ENCODE data around the gene IMMP1L. TPM values are rescaled to one million over a fixed set of nuclear protein-coding genes. Genes with fewer than 3 reads are reported as not detected.
A peak's percentile ranks its signal among the peaks of the same experiment; 100 is the strongest.
"Not testable (repeated sequence)": the region's sequence is repeated elsewhere in the genome, so short reads cannot be mapped to it uniquely, and the experiment has no call there.

Gene IMMP1L
- total RNA-seq, result 20.8 TPM

DNA sequence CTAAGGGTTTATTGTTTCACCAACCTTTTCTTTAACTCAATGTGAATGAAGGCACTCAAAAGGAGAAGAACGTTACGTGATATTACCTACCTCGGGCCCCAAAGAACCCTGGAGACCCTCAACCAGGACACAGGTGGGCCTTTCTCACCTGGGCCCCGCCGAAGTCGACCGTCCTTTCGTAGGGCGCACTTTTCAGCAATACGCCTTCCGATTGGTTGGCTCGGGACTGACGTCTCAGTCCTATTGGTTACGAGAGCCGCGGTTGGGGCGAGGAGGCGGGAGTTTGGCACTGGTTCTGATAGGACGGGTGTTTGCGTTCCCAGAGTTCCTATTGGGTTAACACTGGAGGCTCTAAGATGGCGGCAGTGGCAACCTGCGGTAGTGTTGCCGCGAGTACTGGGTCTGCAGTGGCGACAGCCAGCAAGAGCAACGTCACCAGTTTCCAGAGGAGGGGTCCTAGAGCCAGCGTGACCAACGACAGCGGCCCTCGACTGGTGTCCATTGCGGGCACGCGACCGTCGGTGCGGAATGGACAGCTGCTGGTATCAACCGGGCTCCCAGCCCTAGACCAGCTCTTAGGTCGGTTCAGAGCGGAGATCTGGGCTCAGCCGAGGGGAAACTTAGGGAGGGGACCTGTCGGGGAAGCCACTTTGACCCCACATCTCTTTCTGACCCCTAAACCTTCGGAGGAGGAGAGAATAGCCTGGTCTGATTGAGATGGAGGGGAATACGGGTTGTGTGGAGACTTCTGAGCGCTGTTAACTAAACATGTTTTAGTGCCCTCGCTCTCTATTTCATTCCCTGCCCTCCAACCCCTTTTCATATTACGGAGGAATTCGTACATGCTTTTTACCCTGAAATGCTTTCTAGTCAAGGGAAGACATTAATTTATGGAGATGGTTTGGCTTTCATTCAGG is at the start of gene IMMP1L, which contains the start of gene ELP4:
IMMP1L (minus strand) TSS at position 194 of the 917 bp plus-strand sequence. CDS start 46,346 bp downstream, outside the sequence.
ELP4 (plus strand) TSS at position 339 of the 917 bp plus-strand sequence; CDS start at position 357, 18 bp downstream.
- FAIRE-seq (peak; percentile 69), DNase-seq (ENCODE audit: low spot score in 2 of 2) (peak; percentile 76 to 87)

GRCh38 chr11:31558001-31558400 is 48.6 kb upstream of the IMMP1L start:
- FAIRE-seq (no peak), DNase-seq (ENCODE audit: low spot score in 2 of 2) (no peak)

DNA sequence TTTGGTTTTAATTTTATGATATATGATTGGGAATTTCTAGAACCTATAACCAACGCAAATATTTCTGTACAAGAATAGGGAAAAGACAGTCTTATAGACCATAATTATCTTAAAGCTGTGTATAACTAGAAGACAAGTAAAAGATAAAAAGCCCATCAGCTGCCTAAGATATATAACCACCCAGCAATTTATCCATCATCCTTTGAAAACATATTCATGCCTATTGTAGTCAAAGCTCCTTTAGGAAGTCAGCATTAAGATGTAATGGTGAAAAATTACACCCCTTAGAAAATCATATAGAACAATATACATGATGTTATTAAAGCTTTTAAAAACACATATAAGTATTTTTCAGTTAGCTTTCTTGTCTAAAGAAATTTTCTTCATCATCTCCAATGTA is 46.5 kb upstream of the IMMP1L start:
- DNase-seq (ENCODE audit: low spot score in 2 of 2) (no peak), FAIRE-seq (no peak)

- no peak for DNase-seq (ENCODE audit: low spot score in 2 of 2)
- FAIRE-seq, result no peak
These were observed 33.4 kb upstream of the IMMP1L start for GRCh38 chr11:31542862-31543261.

DNA sequence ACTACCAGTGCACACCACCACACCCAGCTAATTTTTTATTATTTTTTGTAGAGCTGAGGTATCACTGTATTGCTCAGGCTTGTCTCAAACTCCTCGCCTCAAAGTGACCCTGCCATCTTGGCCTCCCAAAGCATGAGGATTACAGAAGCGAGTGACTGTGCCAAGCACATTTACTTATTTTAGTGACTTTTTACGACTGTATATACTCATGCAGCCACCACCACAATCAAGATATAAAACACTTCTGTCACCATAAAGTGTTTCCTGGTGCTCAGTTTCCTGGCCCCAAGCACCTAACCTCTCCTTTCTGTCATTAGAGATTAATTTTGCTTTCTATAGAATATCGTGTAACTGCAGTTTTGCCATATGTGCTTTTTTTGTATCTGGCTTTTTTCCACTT is 26.1 kb upstream of the IMMP1L start:
- no peak for DNase-seq (ENCODE audit: low spot score in 2 of 2)
- no peak for FAIRE-seq

DNA sequence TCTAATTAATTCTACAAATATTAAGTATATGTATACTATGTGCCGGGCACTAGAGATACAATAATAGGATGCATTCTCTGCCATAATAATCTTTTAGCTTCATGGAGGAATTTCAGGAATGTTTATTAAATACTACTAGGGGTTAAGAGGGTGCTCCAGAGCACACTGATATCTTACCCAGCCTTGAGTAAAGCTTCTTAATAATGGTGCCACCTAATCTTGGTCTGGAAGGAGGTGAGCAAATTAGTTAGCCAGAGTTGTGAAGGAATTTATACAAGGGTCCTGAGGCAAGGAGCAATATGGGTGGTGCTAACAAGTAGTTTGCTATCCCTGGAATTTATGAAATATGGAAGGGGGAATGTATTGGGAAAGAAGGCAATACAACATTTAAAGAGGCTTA is 21.9 kb upstream of the IMMP1L start:
- DNase-seq (ENCODE audit: low spot score in 2 of 2) (no peak), FAIRE-seq (no peak)

DNA sequence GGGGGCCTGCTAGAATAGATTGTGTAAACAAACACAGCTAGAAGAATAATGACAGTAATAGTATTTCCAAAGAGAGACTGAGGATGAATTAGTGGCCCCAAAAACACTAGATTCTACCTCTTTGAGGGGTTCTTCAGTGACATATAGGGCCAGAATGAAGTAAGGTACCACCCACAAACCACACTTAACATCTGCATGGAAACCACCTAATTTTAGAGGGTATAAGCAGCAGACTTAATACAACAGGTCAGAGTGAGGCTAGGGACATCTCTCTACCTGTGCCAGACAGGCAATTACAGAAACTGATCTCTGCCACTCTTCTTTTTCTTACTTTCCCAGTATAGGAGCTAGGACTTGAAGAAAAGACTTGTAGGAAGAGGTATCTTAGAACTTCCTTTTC is 20.3 kb upstream of the IMMP1L start:
- DNase-seq (ENCODE audit: low spot score in 2 of 2), result no peak
- FAIRE-seq, result no peak

GRCh38 chr11:31529189-31529588 is 19.8 kb upstream of the IMMP1L start:
- DNase-seq (ENCODE audit: low spot score in 2 of 2) (no peak), FAIRE-seq (no peak)

DNA sequence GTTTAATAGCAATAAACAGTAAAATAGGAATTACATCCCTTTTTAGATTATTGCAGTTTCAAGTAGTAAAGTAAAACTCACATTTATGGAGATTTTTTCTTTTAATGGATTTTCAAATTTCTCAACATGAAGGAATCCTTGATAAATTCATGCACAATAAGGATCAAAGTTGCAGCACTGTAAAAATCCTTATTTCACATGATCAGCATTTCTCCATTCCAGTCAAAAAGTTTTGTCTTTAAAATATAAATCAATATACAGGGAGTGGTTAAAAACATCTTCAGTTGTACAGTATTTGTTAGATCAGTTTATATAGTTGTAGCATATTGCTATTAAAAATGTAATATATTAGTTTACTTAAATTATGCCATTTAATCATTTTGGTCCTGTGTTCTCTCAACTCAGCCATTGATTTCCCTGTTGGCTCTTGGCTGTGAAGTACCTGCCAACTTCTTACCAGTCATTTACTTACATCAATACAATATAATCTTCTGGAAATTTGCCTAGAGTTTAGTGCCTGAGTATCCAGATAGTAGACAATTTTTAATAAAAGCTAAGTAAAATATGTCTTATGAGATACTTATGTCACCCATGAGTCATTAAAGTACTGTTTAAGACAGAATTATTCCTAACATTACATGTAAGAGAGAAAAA is 12.2 kb upstream of the IMMP1L start:
- FAIRE-seq (no peak), DNase-seq (ENCODE audit: low spot score in 2 of 2) (no peak)

DNA sequence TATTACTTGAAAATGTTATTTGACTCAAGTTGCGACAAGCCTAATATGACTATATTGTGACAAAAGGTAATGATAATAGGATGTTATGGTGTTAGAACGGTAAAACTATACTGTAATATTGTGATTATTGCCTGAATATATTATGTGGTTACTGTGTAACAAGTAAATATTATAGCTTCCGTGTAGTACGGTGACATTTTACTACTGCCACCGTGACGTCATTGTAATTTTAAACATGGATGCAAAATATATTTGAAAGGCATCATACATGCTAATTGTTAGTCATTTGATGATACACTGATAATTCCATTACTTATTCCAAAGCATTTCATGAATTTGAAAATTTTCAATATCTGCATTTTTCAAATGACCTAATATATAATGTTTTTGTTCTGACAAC is 2.7 kb upstream of the IMMP1L start:
- FAIRE-seq (no peak), DNase-seq (ENCODE audit: low spot score in 2 of 2) (no peak)

DNA sequence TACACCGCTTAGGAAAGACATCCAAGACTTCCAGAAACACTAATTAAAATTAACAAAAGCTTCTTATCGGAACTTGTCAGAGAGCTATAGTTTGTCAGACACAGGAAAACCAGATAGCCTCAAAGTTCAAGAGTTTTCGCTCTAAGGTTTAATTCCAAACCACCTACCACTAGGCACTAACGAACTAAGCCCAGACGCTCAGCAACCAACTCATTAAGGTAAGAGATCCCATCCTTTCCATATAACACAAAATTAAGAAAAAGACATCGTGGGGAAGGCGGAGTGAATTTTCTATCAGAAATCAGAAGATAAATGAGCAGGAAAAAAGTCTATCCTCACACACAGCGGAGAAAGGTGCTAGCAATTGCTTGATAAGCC is 382 bp downstream of the IMMP1L start:
- no peak for DNase-seq (ENCODE audit: low spot score in 2 of 2)
- FAIRE-seq, result no peak

DNA sequence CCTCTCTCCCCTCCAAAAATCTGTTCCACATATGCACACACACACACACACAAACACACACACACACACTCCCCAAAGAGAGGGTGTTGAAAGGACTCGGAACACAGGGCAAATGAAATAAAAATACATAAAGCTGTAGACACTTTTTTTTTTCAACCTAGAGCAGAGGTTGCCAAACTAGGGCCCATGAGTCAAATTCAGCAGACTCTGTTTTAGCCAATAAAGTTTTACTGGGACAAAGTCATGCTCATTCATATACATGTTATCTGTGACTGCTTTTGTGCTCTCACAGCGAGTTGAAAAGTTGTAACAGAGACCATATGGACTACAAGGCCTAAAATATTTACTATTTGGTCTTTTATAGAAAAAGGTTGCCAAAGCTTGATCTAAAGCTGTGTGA is 8.9 kb downstream of the IMMP1L start:
- DNase-seq (ENCODE audit: low spot score in 2 of 2) (no peak), FAIRE-seq (no peak)

GRCh38 chr11:31499576-31500178 is 9.7 kb downstream of the IMMP1L start:
- DNase-seq (ENCODE audit: low spot score in 2 of 2), result no peak
- no peak for FAIRE-seq

GRCh38 chr11:31493762-31494161 is 15.7 kb downstream of the IMMP1L start:
- DNase-seq (ENCODE audit: low spot score in 2 of 2); FAIRE-seq: not testable (repeated sequence)

DNA sequence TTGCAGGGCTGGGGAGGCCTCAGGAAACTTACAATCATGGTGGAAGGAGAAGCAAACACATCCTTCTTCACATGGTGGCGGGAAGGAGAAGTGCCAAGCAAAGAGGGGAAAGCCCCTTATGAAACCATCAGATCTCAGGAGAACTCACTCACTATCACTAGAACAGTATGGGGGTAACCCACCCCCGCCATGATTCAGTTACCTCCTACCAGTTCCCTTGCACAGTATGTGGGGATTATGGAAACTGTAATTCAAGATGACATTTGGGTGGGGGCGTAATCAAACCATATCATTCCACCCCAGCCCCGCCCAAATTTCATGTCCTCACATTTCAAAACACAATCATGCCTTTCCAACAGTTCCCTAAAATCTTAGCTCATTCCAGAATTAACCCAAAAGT is 16.2 kb downstream of the IMMP1L start:
- DNase-seq (ENCODE audit: low spot score in 2 of 2) (no peak), FAIRE-seq (no peak)

GRCh38 chr11:31492320-31492913 is 17.0 kb downstream of the IMMP1L start:
- no peak for FAIRE-seq

GRCh38 chr11:31487848-31488247 is 21.6 kb downstream of the IMMP1L start:
- DNase-seq (ENCODE audit: low spot score in 2 of 2), result no peak
- FAIRE-seq, result no peak

More at GRCh38 chr11:31492320-31492913, 17.0 kb downstream of the IMMP1L start:
- no peak for DNase-seq (ENCODE audit: low spot score in 2 of 2)

- no peak for DNase-seq (ENCODE audit: low spot score in 2 of 2)
- FAIRE-seq, result no peak
These were observed 24.9 kb downstream of the IMMP1L start for GRCh38 chr11:31484497-31484896.

GRCh38 chr11:31480930-31481329 is 28.5 kb downstream of the IMMP1L start:
- FAIRE-seq (no peak), DNase-seq (ENCODE audit: low spot score in 2 of 2) (no peak)

GRCh38 chr11:31479066-31479465 is 30.4 kb downstream of the IMMP1L start:
- no peak for FAIRE-seq
- DNase-seq (ENCODE audit: low spot score in 2 of 2), result no peak

GRCh38 chr11:31478223-31478590 is 31.2 kb downstream of the IMMP1L start:
- FAIRE-seq (no peak), DNase-seq (ENCODE audit: low spot score in 2 of 2) (no peak)
